HG03097 (cell line): ENCODE results near the gene PGGHG.

ENCODE experiments used
- ATAC-seq: cut with Tn5 transposase; IDR thresholded peaks from one replicate; pipeline ENCODE4 v1.9.1; 2021; ENCODE audit not compliant: unreplicated experiment, low FRiP score

PGGHG gene

GRCh38 chr11:288478-289397 is at the start of gene PGGHG:
Gene PGGHG (plus strand): TSS chr11:289126. CDS start chr11:289817, 691 bp downstream.
- ATAC-seq = no peak

DNA sequence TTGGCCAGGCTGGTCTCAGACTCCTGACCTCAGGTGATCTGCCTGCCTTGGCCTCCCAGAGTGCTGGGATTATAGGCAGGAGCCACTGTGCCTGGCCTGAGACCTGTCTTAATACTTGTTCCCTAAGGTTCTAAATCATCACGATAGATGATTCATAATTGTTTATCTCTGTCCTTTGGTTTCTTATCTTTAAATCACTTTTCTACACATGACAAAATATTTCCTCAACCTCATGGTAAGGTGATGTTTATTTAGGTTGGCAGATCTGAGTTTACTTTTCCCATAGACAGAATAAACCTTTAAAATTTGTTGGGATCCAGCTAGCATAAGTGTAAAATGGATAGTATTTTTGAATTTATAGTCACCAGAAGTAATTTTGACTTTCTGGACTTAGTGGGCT is 48.6 kb upstream of the PGGHG start:
- no peak for ATAC-seq

DNA sequence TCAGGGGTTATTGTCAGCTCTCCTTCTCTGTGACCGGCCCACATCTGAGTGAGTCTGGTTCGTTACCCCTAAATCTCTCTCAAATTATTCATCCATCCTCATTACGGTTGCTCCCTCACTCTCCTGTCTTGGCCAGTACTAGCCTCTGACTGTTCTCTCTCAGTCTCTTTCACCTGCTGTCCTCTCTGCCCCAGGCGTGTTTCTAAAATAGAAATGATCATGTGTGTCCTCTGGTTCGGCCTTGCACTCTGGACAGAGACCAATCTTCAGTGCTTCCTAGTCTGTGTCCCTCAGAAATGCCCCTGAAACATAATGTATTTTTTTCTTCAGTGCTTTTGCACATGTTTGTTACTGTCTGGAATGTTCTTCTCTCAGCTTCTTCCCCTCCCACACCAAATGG is 47.3 kb upstream of the PGGHG start:
- no peak for ATAC-seq

- no peak for ATAC-seq
These were observed 44.5 kb upstream of the PGGHG start for GRCh38 chr11:244376-244775.

DNA sequence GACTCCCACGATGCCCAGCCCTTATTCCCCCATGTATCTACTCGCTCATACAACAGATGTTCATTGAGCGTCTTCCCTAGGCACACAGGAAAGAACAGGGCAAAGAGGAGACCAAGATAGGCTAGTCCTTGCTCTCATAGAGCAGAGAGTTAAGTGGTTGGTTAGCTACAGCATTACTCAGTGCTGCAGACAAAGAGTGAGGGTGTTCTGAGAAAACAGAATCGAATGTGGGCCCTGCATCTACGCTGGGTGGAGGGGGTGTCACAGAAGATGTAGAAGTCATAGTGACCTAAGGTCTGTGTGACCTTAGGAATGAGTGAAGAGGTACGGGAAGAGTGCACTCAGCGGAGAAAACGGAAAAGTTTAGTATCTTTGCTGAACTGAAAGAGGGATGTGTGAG is 39.9 kb upstream of the PGGHG start:
- no peak for ATAC-seq

DNA sequence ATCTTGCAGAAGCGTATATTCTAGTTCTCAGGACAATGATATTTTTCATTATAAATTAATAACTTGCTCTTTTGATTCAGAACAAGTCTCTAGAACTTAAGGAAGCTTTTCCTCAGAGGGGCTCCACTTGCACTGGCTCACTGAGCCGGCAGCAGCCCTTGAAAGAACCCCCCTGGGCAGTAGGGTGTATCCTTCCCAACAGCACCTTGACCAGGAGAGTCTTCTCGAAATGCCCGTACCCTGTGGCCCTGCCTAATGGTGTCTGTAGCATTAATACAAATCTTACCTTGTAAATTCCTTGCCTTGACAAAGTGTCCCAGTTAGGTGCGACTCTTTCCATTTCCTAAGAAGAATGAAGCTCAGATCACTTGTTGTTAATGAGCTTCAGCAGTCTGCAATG is 38.7 kb upstream of the PGGHG start:
- no peak for ATAC-seq

DNA sequence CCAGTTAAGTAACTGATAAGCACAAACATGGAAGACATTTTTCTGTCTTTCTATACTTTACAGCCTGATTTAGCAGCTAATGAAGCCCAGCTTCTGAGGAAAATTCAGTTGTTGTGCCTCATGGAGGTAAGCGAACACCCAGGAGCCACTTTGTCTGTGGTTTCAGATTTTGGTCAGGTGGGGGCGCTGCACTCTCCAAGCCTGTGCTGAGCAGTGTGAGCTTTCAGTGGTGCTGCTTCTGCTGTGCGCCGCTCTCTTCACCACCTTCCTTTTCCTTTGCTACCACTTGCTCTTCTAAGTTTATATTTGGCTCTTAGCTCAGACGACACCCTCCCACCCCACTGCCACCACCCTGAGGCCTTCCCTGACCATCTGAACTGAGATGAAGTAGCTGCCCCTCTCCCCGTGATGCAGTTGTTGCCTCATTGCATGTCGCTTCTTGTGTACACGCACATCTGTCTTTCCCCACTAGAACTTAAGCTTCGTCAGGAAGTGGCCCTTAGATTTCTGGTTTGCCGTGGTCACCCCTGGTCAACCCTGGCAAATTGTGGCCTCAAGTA is 38.1 kb upstream of the PGGHG start:
- ATAC-seq = no peak

DNA sequence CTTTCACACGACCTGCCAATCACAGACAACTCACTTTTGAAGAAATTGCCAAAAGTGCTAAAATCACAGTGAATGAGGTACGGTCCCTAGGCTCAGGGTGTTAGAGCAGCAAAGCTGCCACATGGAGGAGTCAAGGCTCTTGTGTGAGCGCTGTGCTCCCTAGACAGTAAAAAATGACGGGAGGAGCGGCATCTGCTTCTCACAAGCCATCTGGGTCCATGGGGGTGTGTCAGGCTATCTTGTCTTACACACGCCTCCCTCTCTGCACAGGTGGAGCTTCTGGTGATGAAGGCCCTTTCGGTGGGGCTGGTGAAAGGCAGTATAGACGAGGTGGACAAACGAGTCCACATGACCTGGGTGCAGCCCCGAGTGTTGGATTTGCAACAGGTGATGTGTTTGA is 37.4 kb upstream of the PGGHG start:
- ATAC-seq = no peak

- no peak for ATAC-seq
These were observed 36.3 kb upstream of the PGGHG start for GRCh38 chr11:252666-253065.

DNA sequence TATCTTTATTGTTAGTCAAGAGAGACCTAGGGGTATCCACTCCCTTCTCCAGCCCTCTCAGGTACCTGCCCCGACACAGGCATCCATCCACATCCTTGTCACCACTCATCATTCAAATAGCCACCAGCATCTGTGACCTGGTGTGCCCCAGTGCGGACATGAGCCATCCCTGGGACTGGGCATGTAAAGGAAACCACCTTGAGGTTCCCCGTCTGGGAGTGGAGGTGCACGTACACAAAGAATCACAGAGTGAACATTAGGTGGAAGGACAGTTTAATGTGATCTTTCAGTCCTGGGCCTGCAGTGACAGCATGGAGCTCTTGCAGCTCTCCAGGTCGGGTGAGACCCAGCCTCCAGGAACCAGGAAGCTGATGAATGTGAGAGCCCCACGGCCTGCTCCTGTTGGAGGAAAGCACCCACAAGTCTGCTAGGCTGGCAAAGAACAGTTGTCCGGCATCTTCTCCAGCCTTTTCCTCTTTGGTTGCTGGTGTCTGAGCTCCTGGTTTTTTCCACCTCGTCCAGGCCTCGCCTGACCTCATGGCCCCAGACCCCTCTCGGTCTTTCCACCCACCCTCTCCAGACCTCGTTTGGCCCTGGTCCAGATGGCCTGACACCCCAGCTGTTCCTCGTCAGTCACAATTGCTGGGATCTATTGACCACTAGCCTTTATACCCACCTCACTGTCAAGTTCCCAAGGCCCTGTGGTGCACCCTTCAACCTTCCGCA is 35.6 kb upstream of the PGGHG start:
- ATAC-seq = no peak

DNA sequence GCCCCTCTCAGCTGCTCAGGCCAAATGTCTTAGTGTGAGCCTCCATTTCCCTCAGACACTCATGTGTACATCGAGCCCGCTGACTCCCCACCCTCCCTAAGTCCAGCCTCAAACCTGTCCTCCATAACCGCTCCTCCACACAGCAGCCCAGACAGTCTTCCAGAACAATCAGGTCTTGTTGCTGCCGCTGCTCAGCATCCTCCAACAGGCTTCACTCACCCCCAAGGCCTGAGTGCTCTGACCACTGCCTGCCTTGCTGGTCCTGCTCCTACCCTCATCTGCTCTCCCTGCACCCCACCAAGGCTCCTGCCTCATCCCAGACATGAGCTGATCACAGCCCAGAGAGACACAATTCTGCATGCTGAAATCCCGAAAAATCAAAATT is 35.0 kb upstream of the PGGHG start:
- ATAC-seq = no peak

DNA sequence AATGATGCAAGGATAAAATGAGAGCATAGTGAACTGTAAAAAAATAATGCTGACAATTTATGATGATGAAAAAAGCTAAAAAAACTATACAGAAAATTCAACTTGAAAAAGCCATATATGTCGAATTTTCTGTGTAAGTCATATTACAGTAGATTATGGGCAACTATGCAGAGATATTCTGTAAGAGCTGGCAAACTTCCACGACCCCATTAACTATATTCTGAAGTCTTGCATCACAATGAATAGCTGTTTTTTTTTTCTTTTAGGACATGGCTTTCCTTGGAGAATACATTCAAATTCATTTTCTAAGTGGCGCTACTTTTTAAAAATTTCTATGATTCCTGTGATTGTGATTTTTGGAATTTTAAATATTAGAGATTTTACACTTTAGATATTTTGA is 33.8 kb upstream of the PGGHG start:
- no peak for ATAC-seq

DNA sequence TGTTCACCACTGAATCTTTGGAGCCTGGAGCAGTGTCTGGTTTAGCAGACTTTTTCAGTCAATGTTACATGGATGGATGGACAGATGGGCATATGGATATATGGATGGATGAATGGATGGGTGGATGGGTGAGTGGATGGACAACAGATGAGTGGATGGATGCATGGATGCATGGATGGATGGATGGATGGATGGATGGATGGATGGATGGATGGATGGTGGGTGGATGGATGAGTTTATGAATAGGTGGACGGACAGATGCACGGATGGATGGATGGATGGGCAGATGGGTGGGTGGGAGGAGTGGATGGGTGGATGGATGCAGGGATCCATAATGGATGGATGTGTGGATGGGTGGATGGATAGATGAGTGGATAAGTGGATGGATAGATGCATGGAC is 33.1 kb upstream of the PGGHG start:
- ATAC-seq = no peak

DNA sequence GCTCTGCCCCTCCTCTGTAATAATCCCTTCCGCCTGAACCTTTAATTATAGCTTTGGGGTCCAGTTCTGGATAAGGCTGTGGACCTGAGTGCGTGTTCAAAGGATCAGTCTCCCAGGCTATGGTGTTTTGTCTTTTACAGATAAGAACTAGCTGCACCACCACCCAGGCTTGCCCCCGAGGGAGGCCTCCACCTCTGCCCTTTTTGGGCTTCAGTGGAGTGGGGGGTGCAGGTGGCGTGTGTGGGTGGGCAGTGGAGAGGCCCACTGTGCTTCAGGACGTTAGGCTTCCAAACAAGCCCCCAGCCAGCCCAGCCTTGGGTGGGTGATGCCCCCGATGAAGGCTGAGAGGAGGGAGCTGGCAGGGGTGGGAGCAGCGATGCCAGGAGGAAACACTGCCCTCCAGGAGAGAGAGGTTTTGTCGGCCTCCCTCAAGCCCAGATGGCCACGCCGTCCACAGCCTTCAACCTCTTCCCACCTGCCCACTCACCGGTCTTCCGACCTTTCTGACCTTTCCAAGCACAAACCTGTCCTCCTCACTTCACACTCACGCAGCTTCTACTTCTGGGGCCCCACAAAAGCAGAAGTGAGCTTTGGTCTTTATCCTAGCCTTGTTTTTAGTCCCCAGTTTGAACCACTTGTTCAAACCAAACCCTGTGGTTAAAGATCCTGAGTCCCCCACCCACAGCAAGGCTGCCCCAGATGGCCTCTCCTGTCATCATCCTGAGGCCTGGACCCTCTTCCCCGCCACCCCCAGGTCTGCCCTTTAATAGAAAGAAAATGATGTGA is 31.8 kb upstream of the PGGHG start:
- ATAC-seq = no peak

DNA sequence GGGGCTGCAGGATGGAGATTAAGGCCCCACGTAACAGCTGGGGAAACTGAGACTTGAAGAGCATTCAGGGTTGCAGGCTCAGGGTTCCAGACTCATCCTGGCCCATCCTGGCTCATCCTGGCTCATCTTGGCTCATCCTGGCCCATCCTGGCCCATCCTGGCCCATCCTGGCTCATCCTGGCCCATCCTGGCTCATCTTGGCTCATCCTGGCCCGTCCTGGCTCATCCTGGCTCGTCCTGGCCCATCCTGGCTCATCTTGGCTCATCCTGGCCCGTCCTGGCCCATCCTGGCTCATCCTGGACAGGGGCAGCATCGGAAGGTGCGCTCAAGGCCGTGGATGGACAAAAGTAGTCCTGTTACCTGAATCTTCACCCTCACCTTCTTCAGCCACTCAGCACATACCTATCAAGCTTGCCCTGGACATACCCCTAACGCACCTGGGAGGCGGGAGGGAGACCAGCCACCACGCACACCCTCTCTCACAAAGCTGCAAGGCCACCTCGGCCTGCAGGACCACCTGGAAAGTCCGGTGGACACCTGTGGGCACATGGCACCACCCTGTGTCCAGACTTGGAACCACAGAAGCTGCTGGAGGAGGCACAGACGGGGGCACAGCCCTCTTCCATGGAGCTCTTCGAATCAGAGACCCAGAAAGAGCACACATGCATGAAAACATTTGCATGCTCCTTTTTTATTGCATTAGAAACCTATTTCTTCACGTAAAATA is 31.0 kb upstream of the PGGHG start:
- no peak for ATAC-seq

GRCh38 chr11:259413-259812 is 29.5 kb upstream of the PGGHG start:
- no peak for ATAC-seq

- ATAC-seq = no peak
These were observed 27.3 kb upstream of the PGGHG start for GRCh38 chr11:261624-262023.

GRCh38 chr11:266676-267439 is 22.1 kb upstream of the PGGHG start:
- ATAC-seq = no peak

- no peak for ATAC-seq
These were observed 21.4 kb upstream of the PGGHG start for GRCh38 chr11:267491-267994.
